Right forelimb (tissue), 1 donor: Measurements from ENCODE around the gene RGMA.

Experiments
- DNase-seq: peaks from one replicate; pipeline ENCODE4 v3.0.0-alpha.2; 2018

RGMA gene

GRCh38 chr15:93089727-93090305 is 805 bp upstream of the RGMA start:
- DNase-seq = no peak

- peak; percentile 69 for DNase-seq
These were observed 621 bp downstream of the RGMA start for GRCh38 chr15:93088200-93088980.

GRCh38 chr15:93087825-93088199 is 1.2 kb downstream of the RGMA start:
- peak; percentile 86 for DNase-seq

GRCh38 chr15:93086791-93087190 is 2.2 kb downstream of the RGMA start:
- DNase-seq = no peak

GRCh38 chr15:93085692-93086091 is 3.3 kb downstream of the RGMA start:
- DNase-seq = no peak

- DNase-seq = no peak
These were observed 6.2 kb downstream of the RGMA start for GRCh38 chr15:93082861-93083260.

GRCh38 chr15:93081399-93081798 is 7.6 kb downstream of the RGMA start:
- DNase-seq = no peak

- no peak for DNase-seq
These were observed 8.6 kb downstream of the RGMA start for GRCh38 chr15:93080451-93080850.

GRCh38 chr15:93076875-93077274 is 12.1 kb downstream of the RGMA start:
- no peak for DNase-seq

- DNase-seq = no peak
These were observed 12.8 kb downstream of the RGMA start for GRCh38 chr15:93076217-93076616.

- DNase-seq = no peak
These were observed 14.4 kb downstream of the RGMA start for GRCh38 chr15:93074599-93074998.

GRCh38 chr15:93073465-93073952 is 15.5 kb downstream of the RGMA start:
- no peak for DNase-seq

- DNase-seq = peak; percentile 92
These were observed 16.3 kb downstream of the RGMA start for GRCh38 chr15:93072411-93073394.

- no peak for DNase-seq
These were observed 17.0 kb downstream of the RGMA start for GRCh38 chr15:93072011-93072410.

- no peak for DNase-seq
These were observed 17.5 kb downstream of the RGMA start for GRCh38 chr15:93071469-93071936.

GRCh38 chr15:93070551-93071296 is 18.3 kb downstream of the RGMA start:
- no peak for DNase-seq

GRCh38 chr15:93070132-93070531 is 18.9 kb downstream of the RGMA start:
- no peak for DNase-seq

- DNase-seq = no peak
These were observed 20.3 kb downstream of the RGMA start for GRCh38 chr15:93068581-93069199.

GRCh38 chr15:93067649-93068085 is 21.3 kb downstream of the RGMA start:
- no peak for DNase-seq

GRCh38 chr15:93066834-93067648 is 22.0 kb downstream of the RGMA start:
- DNase-seq = no peak

GRCh38 chr15:93066224-93066681 is 22.8 kb downstream of the RGMA start:
- DNase-seq = no peak
